SKM-1 (cell line): ENCODE data around the gene HCFC1.

ENCODE experiments used
- DNase-seq: peaks from one replicate; lab custom pipeline; 2025; ENCODE audit not compliant: unreplicated experiment; lab: John Stamatoyannopoulos, UW

Gene HCFC1

DNA sequence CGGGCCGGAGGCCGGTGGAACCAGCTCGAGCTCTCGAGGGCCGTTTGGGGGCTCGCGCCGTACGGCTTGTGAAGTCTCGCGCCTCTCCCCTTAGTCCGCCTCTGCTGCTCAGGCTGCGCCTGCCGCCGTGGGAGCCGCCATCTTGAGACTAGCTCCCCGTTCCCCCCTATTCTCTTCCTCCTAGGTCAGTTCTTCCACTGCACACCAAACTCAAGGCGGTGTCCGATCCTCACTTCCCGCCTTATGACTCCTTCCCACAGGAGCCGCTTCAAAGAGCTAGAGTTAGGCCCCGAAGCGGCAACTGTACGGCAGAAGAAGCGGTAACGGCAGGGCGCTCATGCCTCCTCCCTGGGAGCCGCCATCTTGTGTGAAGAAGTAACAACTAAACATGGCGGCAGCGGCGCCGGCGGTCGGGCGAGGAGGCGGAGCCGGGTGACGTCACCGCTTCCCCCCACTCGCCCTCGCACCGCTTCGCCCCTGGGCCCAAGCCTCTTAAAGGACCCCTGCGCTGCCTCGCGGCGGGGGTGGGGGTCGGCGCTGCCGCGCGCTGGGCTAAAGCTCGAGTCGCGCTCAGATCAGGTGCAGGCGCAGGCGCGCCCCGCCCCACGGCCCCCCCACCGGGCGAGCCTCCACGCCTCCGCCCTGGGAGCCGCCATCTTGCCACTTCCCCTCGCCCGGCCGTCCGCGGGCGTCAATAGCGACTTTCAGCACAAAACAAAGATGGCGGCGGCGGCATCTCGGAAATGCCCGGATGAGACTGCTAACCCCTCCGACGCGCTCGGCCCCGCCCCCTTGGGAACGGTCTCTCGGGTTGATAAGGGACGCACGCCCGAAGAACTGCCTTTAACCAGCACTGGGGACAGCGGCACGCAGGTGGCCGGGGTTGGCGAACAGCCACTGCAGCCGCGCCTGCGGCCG is at the start of gene HCFC1:
TSS of gene HCFC1 (minus strand) at position 369 of the 918 bp plus-strand sequence. CDS start 978 bp downstream, outside the sequence.
- peak; percentile 16 for DNase-seq

DNA sequence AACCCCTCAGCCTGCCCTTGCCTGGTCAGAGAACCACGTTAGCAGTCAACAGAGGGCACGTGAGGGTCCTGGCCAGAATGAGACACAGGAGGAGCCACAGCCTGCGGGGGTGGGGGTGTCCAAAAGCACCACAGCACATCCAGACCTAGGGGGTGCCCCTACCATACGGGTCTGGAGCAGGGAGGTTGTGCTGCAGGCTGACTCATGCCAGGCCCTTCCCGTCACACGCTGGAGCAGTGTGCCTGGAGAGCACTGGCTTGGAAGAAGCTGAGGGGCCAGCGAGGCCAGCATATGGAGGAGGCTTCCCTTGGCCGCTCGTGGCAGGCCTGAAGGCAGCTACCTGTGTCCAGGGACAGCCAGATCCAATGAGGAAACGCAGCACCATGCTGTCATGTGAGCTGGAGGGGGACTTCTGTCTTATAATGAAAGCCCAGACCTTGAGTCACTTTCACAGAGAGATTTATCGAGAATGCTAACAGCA is 49.6 kb upstream of the HCFC1 start:
- no peak for DNase-seq

DNA sequence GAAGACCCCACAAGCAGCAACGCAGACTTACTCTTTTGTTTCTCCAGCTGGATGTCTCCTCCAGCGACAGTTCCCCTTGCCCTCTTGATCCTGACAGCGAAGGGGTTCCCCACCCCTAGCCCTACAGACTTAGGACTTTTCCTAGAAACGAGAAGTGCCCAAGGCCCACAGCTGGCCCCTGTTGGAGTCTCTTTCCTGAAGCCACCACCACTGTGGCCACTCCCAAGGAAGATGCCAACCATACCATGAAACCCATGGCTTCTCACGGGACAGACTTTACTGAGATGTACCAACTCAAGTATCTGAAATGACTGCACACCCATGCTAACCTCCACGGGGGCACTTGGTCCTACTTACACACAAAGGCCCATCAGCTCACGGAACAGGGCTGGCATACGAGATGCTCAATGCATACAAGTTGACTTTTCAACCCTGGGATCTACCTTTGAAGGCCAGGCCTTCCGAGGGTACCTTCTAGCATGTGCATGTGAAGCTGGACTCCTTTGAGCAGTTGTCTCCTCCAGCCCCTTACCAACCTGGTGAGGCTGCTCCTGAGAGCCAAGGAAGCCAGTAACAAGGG is 49.0 kb upstream of the HCFC1 start:
- no peak for DNase-seq

DNA sequence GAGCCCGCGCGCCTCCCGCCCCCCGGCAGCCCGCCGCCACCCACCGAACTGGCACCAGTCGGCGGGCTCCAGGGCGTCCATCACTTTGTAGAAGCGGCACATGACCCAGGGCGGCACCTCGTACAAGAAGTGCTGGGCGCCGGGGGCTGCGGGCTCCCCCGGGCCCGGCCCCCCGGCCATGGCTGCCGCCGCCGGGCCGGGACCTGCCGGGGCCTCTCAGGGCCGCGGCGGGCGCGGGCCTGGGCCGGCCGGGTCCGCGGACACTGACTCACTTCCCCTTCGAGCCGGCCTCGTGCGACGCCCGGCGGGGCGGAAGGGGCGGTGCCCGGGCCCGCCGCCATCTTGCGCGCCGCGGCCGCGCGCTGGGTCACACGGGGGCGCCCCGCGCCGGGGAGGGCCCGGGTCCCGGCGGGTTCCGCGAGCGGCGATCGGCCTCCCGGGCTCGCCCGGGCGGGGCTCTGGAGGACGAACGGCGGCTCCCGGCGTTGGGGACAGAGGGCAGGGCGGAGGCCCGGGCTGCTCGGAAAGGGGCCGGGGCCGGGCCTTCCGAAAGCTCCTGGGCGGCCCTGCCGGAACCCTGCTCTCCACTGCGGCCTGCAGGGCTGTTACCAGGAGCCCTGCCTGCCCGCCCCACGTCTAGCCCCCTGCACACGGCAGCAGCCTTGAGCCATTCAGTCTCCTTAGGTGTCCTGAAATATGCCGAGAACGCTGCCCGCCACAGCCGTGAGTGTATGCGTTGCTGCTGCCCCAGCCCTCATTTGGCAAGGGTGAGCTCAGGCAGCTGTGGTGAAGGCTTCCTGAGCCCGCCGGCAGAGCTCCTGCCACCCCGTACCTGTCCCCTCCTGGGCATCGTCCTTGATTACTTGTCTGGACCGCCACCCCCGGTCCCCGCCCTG is 48.3 kb upstream of the HCFC1 start, which contains the start of gene IRAK1:
TSS of gene IRAK1 (minus strand) at position 270 of the 896 bp plus-strand sequence. CDS start at position 180, 90 bp downstream.
- no peak for DNase-seq

DNA sequence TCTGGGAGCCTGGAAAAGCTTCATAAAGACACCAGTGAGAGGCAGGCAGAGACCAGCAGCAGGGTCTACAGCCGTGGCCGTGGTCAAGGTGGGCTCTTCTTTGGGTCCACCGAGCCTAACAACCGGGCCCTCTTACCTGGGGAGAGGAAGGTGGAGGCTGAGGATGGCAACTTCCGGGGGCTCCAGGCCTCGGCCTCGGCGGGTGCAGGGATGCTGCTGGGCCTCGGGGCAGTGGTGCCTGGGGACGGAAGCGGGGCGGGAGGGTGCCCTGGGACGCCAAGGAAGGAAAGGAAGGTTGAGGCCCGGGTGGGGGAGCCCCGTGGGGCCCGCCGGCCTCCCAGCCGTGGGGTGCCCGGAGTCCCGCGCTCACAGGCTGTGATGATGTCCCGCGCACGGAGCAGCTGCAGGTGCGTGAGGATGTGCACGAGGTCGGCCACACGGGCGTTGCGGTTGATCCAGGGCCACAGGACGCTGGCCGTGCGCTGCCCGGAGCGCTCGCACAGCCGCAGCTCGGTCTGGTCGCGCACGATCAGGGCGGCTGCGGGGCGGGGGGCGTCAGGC is 47.5 kb upstream of the HCFC1 start:
- DNase-seq: no peak

DNA sequence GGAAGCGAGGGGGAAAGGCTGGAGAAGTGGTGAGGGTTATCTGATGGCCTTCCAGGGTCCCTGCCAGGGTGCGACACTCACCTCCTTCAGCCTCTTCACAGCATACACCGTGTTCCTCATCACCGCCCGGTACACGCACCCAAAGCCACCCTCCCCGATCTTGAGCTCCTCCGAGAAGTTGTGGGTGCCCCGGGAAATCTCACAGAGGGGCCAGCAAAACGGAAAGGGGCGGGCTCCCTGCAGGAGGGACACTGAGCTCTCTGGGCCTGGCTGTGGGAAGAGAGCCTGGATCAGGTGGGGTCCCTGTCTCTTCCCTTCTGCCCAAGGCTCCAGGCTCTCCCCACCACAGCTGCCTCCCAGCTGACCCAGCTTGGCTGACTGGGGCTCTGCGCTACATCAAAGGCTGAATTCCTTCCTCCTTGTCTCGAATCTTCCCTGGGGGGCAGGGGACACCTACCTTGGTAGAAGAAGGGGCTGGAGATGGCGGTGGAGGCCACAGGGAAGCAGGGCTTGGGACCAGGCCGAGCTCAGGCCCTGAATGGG is 47.0 kb upstream of the HCFC1 start:
- DNase-seq: no peak

DNA sequence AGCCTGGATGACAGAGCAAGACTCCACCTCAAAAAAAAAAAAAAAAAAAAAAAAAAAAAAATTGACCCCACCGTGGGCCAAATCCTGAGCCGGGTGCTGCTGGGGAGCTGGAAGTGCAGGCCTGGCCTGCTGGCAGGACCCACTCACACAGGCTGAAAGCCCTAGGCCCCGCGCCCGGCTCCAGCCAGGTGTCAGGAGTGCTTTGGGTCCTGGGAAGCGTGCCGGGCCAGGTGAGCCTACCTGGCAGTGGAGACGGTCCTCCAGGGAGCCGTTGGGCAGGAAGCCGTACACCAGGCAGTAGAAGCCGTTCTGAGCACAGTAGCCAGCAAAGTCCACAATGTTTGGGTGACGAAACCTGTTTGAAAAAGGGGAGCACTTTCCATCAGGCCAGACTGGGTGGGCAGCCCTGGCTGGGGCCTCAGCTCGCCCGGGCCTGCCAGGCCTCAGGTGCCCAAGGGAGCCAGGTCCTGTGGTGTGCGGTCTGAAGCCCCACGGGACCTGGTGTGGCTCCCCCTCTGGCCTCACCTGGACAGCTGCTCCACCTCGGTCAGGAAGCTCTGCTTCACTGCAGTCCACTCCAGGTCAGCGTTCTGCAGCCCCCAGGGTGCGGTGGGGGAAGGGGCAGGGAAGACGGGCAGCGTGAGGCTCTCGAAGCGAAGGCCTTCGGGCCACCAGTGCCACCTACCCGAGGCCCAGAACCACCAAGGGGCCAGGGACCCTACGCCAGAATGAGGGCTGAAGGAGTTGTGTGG is 46.3 kb upstream of the HCFC1 start:
- DNase-seq: no peak

DNA sequence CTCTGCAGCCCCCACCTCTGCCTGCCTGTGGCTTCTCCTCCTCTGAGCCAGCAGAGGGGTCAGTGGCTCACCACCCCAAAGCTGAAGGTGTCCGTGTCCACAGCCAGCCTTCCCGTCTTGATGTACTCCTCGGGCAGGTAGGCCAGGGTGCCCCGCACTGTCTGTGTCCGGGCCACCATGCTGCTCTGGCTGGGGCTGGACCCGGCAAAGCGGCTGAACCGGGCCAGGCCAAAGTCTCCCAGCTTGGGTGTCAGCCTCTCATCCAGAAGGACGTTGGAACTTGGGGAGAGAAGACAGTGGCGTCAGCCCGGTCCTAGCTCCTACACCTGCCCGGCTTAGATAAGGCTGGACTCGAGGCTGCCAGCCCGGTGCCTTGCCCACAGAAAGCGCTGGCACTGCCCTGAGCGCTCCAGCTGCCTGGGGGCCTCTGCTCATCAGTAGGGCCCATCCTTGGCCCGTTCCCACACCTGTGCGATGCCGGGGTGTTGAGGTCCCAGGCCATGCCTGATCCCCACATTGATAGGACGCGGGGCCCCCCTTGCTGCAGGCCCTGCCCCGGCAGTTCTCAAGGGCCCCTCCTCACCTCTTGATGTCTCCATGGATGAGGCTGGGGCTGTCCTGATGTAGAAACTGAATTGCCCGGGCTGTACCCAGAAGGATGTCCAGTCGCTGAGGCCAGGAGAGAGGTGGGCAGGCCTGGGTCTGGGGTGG is 44.9 kb upstream of the HCFC1 start:
- DNase-seq: no peak

DNA sequence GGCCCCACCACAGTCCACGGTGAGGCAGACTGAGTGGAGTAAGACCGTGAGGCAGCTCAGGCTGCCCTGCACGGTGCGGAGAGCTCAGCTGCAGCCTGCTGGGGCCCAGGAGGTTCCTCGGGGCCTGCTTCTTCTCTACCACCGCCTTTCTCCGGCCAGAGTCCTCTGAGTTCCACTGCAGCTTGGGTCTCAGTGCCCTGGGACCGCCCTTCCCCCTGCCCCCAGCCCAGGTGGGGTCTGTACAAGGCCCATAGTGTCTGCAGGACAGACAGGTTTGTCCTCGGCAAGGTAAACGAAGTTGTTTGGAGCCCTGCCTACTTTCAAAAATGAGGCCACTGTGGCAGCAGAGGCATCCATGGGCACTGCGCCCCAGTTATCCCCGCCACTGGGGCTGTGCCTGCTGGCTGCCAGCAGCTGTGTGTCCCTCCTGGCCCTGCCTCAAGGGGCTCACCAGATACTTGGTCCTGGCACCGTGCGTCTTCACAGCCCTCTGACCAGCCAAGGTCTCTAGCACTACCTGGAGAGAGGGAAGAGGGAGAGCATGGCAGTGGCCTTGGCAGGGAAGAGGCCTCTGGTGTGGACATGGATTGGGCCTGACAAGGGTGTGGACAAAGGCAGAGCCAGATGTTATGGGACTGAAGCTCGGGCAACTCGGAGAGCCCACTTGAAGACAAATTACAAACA is 44.1 kb upstream of the HCFC1 start:
- DNase-seq: no peak

DNA sequence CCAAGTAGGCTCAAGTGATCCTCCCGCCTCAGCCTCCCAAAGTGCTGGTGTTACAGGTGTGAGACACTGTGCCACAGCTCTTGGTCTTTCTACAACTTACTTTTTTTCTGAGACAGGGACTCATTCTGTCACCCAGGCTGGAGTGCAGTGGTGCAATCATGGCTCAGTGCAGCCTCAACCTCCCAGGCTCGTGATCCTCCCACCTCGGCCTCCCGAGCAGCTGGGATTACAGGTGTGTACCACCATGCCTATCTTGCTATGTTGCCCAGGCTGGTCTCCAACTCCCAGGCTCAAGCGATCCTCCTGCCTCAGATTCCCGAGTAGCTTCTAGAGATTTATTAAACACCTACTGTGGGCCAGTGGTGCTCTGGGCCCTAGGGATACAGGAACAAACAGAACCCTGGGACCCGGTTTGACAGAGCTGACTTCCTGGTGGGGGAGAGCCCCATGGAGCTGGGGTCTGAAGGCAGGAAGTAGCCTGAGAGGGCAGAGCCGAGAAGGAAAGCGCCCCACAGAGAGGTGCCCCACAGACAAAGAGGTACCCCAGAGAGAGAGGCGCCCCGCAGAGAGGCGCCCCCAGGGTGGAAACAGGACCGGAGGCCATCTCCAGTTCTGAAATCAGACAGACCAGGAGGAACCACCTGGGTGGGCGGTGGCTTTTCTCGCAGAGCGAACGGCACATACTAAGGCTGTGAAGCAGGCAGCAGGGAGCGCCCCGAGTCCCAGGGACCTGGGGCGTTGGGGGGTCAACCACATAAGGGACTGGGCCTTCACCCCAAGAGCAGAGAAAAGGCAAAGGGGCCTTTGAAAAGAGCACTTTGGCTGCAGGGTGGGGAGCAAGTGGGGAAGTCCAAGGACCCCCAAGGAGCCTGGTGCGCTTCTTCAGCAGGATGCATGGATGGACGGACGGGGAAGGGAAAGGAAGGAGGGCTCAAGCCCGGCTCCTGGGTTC is 43.1 kb upstream of the HCFC1 start:
- no peak for DNase-seq

DNA sequence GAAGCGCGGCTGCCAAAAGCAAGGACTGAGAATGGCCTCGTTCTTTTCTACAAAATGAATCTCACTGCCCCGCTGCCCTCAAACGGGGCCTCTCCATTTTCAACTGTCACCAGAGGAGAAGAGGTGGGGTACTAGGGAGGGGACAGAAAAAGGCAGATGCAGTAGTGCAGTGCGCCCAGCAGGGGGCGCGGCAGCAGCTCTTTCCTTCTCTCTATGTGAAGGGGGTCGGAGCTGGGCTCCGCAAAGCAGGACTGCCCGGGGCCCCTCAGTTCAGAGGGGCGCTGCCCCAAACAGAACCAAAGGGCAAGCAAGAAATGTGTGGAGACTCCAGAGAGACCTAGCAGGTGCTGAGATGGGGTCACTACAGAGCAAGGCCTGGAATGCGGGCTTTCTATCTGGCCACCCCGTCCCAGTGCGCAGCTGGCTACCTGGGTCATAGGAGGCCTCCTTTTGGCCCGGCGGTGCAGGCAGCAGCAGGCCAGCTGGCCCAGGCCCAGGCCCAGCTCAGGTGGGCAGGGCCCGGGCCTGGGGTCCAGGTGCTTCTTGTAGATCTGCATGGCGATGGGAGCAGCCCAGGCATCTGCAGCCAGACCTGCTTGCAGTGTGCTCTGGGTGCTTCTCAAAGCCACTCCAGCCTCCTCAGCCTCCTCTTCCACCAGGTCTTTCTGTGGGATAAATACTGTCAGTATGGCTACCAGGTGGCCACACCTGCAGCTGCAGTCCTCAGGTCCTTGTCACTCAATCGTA is 42.2 kb upstream of the HCFC1 start:
- DNase-seq: no peak

DNA sequence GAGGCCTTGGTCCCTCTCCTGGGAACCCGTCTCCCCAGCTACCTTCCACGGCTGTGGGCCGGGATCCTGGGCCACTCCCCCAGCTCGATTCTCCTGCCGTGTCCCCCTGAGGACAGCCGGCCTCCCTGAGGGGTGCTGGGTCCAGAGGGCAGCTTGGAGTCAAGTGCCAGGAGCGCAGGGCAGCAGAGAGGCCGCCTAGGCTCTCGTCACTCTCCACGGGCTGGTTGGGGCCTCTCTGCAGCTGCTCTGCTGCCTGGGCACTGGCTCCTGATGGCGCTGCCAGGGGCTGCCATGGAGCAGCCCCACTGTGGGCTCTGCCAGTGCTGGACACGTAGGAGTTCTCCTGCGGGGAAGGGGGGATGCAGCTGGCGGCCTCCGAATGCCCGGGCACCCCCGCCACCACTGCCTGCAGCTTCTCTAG is 41.4 kb upstream of the HCFC1 start:
- DNase-seq: no peak

DNA sequence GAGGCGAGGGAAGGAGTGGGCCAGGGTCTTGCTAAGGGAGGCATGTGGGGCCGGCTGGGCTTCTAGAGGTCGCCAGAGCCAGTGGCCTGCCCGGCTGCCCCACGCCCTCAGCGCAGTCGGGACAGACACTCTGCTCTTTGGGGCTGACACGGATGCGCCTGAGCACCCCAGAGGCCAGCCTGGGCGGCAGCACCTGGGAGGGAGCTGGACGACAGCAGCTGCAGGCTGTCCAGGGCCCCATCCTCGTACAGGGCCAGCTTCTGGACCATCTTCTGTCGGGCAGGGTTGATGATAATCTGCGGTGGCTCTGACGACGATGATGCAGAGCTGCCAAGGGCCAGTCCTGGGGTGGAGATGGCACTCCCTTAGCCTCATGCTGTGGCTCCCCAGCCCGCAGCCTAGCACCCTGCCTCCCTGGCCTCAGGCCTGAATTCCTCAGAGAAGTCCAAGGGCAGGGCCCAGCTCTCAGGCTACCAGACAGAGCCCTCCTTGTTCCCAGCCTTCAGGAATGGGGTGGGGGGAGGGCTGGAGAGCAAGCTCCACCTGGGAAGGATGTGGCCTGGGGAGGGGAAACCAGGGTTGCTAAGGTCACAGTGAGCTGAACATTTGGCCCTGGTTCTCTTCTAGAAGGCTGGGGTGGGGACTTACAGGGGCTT is 40.8 kb upstream of the HCFC1 start:
- no peak for DNase-seq

DNA sequence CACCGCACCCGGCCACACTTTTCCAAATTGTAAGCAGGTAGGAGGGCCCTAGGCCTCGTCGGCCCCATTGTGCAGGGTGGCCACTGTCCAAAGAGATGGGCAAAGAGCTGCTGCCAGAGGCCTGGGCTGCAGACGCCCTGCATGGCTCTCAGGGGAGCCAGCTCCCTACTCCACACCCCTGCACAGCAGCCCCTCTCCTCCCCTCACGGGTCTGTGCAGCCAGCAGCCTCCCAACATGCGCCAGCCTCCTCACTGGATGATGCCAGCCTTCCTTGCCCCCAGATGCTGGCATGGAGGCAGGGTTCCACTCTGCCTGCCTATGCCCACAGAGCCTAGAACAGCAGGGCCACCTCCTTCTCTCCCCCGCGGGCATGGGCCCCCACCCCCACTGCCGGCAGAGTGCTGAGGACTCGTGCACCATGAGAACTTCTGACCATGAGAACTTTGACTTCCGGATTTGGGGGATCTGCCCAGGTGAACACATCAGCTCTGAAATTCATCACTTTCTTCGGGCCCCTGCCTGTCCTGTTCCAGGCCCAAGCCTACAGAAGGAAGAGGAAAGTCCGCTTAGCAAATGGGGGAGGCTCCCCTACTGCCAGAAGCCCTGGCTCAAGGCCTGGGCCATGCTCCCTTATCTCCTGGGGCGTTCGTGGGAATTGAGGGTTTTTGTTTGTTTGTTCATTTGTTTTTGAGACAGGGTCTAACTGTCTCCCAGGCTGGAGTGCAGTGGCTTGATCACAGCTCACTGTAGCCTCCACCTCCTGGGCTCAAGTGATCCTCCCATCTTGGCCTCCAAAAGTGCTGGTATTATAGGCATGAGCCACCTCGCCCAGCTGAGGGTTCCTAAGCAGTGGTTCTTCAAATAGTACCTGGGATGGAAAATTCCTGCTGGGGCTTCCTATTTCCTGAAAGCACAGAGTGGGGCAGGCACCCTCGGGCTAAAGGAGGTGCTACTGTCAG is 40.0 kb upstream of the HCFC1 start:
- no peak for DNase-seq
